Activated T-cell treated with anti-CD3 and anti-CD28 coated beads for 1 hour (primary cell): ENCODE results near the gene KLHL8.

Experiments used
- DNase-seq: peaks from one replicate; pipeline ENCODE4 v3.0.0-alpha.2; 2020; ENCODE audit warnings: low read depth

Gene KLHL8

GRCh38 chr4:87220094-87220822 lies at the start of gene KLHL8:
KLHL8 (minus strand) TSS chr4:87220618; CDS start chr4:87195539, 25,079 bp downstream.
- peak; percentile 72 for DNase-seq

- DNase-seq = no peak
Observed at GRCh38 chr4:87270144-87270543, 49.7 kb upstream of the KLHL8 start.

DNA sequence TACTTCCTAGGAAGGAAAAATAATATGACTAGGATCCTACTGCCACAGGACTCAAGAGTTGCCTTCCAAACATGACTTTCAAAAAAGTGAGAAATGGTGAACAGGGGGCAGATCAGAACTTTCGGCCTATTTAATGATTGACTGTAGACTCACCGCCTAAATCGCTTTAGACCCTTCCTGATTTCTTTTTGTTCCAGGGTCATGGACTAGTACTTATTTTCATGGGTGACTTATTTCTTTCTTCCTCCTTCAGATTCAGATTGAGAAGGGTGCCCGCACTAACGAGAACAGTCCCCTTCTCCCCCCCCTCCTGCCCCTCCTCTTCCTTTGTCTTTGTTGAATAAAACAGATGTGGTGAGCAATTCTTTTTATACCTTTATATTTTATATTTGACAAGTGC lies 48.0 kb upstream of the KLHL8 start:
- no peak for DNase-seq

GRCh38 chr4:87266986-87267385 lies 46.6 kb upstream of the KLHL8 start:
- DNase-seq = no peak

DNA sequence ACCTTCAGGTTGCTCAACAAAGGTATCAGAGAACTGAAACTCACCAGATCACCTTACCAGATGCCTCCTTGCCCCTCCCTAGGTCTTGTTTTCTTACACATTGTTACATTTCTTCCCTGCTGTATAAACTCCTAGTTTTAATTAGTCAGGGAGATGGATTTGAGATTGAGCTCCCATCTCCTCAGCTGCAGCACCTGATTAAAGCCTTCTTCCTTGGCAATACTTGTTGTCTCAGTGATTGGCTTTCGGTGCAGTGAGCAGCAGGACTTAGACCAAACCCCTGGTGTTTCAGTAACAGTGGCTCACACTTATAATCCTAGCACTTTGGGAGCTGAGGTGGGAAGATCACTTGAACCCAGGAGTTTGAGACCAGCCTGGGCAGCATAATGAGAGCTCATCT lies 42.5 kb upstream of the KLHL8 start:
- no peak for DNase-seq

- DNase-seq = no peak
Observed at GRCh38 chr4:87260477-87260876, 40.1 kb upstream of the KLHL8 start.

DNA sequence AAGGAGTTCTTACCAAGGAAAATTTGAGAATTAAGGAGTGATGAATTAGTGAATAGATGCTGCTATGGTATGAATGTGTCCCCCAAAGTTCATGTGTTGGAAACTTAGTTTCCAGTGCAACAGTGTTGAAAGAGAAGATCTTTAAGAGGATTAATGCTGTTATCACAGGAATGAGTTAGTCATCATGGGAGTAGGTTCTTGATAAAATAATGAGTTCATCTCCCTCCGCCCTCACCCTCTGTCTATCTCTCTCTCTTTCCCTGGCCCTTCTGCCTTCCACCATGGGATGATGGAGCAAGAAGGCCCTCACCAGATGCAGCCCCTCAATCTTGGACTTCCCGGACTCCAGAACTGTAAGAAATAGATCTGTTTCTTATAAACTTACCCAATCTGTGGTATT lies 38.3 kb upstream of the KLHL8 start:
- no peak for DNase-seq

DNA sequence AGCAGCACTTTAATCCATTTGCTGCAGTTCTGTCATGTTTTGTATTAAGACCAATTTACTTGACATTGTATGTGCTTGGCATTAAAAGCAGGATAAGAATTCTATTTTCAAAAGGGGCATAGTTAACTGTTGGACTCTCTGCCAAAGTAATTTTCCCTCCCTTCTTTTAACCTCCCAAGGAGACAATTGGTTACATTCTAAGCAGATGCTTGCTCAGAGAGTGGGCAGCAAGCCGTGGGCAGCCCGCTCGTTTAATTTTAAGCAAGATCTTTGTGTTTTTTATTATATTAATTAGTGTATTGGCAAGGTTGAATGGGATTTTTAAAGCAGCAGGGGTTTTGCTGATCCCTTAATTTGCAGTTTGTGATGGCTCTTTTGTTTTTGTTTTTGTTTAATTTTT lies 37.1 kb upstream of the KLHL8 start:
- DNase-seq = no peak

DNA sequence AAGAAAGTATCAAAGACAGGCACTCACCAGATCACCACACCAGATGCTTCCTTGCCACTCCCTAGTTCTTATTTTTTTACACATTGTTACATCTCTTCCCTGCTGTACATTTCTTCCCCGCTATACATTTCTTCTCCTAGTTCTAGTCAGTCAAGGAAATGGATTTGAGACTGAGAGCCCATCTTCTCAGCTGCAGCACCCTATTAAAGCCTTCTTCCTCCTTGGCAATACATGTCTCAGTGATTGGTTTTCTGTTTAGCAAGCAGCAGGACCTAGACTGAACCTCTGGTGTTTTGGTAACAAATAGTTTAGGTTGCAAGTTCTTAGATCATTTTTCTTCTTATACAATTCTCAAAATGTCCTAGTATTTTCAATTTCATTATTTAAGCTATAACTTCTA lies 35.3 kb upstream of the KLHL8 start:
- no peak for DNase-seq

DNA sequence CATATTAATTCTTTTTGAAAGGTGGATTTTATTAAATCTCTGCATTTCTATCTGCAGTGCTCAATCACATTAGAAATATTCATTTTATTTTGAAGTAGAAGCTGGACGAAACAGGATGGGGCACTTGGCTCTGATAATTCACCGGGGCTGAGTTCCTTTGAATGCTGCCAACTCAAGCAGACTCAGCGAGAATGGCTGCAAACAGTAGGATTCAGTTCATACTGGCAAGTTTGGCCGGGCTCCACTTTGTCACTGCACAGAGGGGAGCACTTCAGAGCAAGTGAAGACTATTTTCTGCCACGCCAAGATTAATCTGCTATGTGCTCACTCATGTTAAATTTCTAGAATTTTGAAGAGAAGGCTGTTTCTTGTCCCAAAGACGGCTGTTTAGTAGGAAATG lies 30.7 kb upstream of the KLHL8 start:
- DNase-seq = no peak

DNA sequence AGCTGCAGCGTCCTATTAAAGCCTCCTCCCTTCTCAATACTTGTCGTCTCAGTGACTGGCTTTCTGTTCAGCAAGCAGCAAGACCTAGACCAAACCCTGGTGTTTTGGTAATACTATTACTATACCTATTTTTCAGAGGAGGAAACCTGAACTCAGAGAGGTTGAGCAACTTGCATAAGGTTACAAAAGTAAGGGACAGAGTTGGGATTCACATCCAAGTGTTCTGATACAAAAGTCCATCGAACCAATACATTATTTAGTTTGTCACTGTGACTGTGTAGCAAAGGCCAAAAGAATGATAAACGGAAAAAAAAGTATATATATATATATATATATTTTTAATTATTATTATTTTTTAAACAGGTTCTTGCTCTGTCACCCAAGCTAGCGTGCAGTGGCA lies 29.9 kb upstream of the KLHL8 start:
- no peak for DNase-seq

DNA sequence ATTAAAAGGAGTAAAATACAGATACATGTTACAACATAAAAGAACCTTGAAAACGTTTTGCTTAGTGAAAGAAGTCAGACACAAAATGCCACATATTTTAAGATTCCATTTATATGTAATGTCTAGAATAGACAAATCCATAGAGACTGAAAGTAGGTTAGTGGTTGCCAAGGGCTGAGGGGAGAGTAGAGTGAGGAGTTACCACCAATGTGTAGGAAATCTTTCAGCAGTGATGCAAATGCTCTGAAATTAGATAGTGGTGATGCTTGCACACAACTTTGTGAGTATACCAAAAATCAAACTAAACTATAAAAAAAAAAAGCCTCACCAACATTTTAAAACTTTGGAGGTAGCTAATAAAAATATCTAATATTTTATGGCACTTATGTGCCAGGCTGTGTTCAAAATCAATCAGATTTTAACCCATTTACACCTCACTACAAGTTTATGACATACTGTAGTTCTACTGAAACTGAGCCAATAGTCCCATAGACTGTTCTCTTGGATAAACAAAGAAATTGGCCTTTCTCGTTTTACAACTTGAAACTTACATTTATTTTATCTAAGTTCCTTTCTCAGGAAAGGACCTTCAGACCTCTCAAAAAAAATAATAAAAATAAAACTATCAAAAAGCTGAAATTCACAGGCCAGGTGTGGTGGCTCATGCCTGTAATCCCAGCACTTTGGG lies 29.1 kb upstream of the KLHL8 start:
- DNase-seq = no peak

DNA sequence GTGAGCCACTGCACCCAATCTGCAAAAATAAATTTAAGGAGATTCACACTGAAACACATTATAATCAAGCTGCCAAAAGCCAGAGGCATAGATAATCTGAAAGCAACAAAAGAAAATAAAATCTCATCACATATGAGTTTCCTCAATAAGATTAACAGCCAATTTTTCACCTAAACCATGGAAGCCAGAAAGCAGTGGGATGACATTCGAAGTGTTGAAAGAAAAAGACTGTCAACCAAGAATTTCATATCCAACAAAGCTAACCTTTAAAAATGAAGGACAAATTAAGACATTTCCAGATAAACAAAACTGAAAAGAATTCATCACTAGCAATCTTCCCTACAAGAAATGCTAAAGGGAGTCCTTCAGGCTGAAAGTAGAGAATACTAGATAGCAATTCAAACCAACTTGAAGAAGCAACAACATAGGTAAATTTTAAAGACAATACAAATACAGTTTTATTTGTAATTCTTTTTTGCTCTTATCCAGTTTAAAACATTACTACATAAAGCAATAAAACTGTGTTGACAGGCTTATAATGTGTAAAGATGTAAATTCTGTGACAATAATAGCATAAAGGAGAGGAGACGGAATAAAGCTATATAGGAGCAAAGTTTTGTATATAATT lies 23.1 kb upstream of the KLHL8 start:
- DNase-seq = no peak

DNA sequence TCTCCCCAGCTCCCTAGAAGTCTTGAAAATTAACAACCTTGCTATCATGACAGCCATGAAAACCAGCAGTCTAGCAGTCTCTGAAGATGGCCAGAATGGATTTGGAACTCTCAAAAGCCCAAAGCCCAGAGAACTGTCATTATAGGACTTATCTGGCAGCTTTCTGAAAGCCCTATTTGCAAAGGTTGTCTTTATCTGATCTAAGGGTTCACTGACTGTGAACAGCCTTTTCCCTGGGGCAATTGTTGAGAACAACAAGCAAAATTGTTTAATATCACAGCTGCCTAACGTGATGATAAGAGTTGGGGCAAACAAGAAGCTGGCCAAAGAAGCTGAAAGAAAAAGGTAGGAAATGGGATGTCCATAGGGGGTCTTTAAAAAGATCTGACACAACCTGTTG lies 20.9 kb upstream of the KLHL8 start:
- DNase-seq = no peak

DNA sequence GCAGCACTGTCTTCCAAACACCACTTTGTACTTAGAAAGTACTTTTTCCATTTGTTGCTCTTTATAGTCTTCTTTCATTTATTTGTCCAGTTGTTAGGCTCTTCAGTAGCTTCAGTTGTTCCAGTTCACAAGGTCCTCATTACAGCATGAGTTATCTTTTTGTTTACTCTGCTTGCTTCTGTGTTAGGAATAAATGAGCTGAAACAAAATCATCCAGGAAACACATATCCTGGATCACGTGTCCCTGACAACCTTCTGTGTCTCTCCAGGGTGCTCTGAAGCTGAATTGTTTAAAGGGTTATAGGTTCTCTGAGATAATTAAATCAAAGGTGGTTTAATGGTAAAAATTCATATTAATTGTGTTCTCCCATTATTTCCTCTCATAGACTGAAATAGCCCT lies 19.9 kb upstream of the KLHL8 start:
- no peak for DNase-seq

- DNase-seq = no peak
Observed at GRCh38 chr4:87239821-87240220, 19.4 kb upstream of the KLHL8 start.

- DNase-seq = no peak
Observed at GRCh38 chr4:87239194-87239593, 18.8 kb upstream of the KLHL8 start.

DNA sequence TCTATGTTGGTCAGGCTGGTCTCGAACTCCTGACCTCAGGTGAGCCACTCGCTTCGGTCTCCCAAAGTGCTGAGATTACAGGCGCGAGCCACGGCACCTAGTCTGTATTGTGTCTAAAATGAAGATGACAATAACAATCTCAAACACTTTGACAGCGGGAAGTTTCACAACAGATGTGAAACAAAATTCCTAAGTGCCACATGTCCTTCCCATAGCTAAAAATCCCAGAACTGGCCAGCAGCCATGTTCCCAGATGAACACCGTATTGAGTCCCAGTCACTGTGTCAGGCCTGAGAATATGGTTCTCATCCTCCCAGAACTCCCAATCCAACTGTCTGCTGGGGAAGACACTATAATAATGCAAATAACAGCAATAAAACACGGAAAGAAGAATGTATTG lies 16.4 kb upstream of the KLHL8 start:
- DNase-seq = no peak

DNA sequence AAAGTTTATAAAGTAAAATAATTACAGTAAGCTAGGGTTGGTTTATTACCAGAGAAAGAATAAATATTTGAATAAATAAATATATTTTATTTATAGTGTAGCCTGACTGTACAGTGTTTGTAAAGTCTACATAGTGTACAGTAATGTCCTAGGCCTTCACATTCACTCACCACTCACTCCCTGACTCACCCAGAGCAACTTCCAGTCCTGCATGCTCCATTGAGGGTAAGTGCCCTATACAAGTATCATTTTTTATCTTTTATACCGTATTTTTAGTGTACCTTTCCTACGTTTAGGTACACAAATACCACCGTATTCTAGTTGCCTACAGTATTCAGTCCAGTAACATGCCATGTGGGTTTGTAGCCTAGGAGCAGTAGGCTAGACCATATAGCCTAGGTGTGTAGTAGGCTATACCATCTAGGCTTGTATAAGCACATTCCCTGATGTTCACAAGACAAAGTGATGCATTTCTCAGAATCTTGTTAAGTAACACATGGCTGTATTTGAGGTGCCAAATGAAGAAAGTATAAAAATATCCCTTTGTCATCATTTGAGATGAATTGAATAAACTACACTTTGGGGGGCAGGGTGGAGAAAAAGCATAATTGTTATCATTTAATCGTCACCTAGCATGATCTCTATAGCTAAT lies 14.7 kb upstream of the KLHL8 start:
- no peak for DNase-seq

GRCh38 chr4:87232216-87232615 lies 11.8 kb upstream of the KLHL8 start:
- DNase-seq = no peak

GRCh38 chr4:87230806-87231205 lies 10.4 kb upstream of the KLHL8 start:
- no peak for DNase-seq

GRCh38 chr4:87229979-87230378 lies 9.6 kb upstream of the KLHL8 start:
- no peak for DNase-seq

DNA sequence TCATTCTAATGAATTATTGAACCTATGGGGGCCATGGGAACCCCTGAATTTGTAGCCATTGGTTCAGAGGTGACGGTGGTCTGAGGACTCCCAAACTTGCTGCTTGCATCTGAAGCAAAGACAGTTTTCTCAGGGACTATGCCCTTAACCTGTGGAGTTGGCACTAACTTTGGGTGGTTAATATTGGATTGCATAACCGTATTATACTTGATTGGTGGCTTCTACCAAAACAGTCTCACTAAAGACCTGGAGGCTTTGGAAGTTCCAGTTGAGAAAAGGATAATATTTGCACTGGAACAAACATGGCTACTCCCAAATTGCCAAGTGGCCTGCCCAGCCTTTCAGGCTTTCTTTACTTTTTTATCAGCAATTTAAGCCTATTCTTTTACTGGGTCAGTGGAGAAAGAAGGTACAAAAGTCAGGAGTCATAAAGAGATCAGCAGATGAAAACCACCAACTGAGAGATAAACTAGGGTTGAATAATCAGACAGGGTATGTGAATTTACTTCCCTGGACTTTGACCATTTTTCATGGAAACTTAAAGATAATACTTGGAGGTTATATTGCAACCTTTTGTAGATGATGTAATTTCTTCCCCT lies 7.9 kb upstream of the KLHL8 start:
- DNase-seq = no peak
